IPS-15b (cell line): ENCODE results near the gene IFIT1B.
"Not testable (repeated sequence)": the region's sequence is repeated elsewhere in the genome, so short reads cannot be mapped to it uniquely, and the experiment has no call there.

Source experiments
- H3K27me3 ChIP-seq: one replicate; pipeline ENCODE4 v1.6.1; 2013; ENCODE audit warnings: low read length; ENCODE audit not compliant: control insufficient read depth, insufficient read depth
- H3K36me3 ChIP-seq: one replicate; pipeline ENCODE4 v1.6.1; 2013; ENCODE audit warnings: low read length; ENCODE audit not compliant: control insufficient read depth, insufficient read depth
- H3K4me1 ChIP-seq: one replicate; pipeline ENCODE4 v1.6.1; 2013; ENCODE audit warnings: mild to moderate bottlenecking, low read length; ENCODE audit not compliant: control insufficient read depth, insufficient read depth
- H3K4me3 ChIP-seq: one replicate; pipeline ENCODE4 v1.5.1; 2013; ENCODE audit warnings: low read depth, low read length
- H3K9ac ChIP-seq: one replicate; pipeline ENCODE4 v1.6.1; 2013; ENCODE audit warnings: low read depth, mild to moderate bottlenecking, low read length
- H3K9me3 ChIP-seq: one replicate; pipeline ENCODE4 v1.6.1; 2013; ENCODE audit warnings: mild to moderate bottlenecking, low read length; ENCODE audit not compliant: control insufficient read depth, insufficient read depth

Gene IFIT1B

GRCh38 chr10:89377705-89378637, at the start of gene IFIT1B:
TSS of gene IFIT1B (plus strand) at chr10:89378056. CDS start at chr10:89378136, 80 bp downstream.
- Histone ChIP-seq H3K4me3 (no peak within 1 kb of the TSS), H3K36me3 (no peaks in the 10 kb centered on the region), H3K9ac (no peak within 1 kb of the TSS), H3K4me1 (no peaks in the 10 kb centered on the region), H3K27me3 (no peaks in the 10 kb centered on the region), H3K9me3 (no peaks in the 10 kb centered on the region)

GRCh38 chr10:89329151-89329550, 48.7 kb upstream of the IFIT1B start:
- Histone ChIP-seq H3K4me1 (peaks cover 25% of the 10 kb centered on the region), H3K9me3 (no peaks in the 10 kb centered on the region), H3K36me3 (no peaks in the 10 kb centered on the region), H3K4me3 (no peak overlapping the region), H3K27me3 (no peaks in the 10 kb centered on the region), H3K9ac (no peak overlapping the region)

GRCh38 chr10:89330014-89330413, 47.8 kb upstream of the IFIT1B start:
- H3K4me1 ChIP-seq, result peaks cover 25% of the 10 kb centered on the region
- H3K36me3 ChIP-seq, H3K9me3 ChIP-seq, H3K9ac ChIP-seq, H3K4me3 ChIP-seq, H3K27me3 ChIP-seq: not testable (repeated sequence)

- Histone ChIP-seq H3K9ac (no peak overlapping the region), H3K4me1 (peaks cover 25% of the 10 kb centered on the region), H3K9me3 (no peaks in the 10 kb centered on the region), H3K27me3 (no peaks in the 10 kb centered on the region), H3K4me3 (no peak overlapping the region), H3K36me3 (no peaks in the 10 kb centered on the region)
Measured at GRCh38 chr10:89330537-89331212, 47.2 kb upstream of the IFIT1B start.

- peaks cover 25% of the 10 kb centered on the region for H3K4me1 ChIP-seq
- not testable (repeated sequence) for H3K9me3 ChIP-seq, H3K9ac ChIP-seq, H3K27me3 ChIP-seq, H3K36me3 ChIP-seq, H3K4me3 ChIP-seq
Measured at GRCh38 chr10:89331487-89332122, 46.3 kb upstream of the IFIT1B start.

GRCh38 chr10:89332123-89332633, 45.7 kb upstream of the IFIT1B start:
- H3K9ac ChIP-seq, result no peak overlapping the region
- peaks cover 24% of the 10 kb centered on the region for H3K4me1 ChIP-seq

GRCh38 chr10:89335226-89335625, 42.6 kb upstream of the IFIT1B start:
- no peaks in the 10 kb centered on the region for H3K27me3 ChIP-seq
- no peaks in the 10 kb centered on the region for H3K9me3 ChIP-seq
- no peaks in the 10 kb centered on the region for H3K36me3 ChIP-seq
- peaks cover 11% of the 10 kb centered on the region for H3K4me1 ChIP-seq
- no peak overlapping the region for H3K9ac ChIP-seq
- no peak overlapping the region for H3K4me3 ChIP-seq

More at GRCh38 chr10:89332123-89332633, 45.7 kb upstream of the IFIT1B start:
- H3K9me3 ChIP-seq, result no peaks in the 10 kb centered on the region
- H3K27me3 ChIP-seq, result no peaks in the 10 kb centered on the region
- no peak overlapping the region for H3K4me3 ChIP-seq
- H3K36me3 ChIP-seq, result no peaks in the 10 kb centered on the region

- Histone ChIP-seq H3K36me3 (no peaks in the 10 kb centered on the region), H3K4me1 (peaks cover 11% of the 10 kb centered on the region), H3K9ac (no peak overlapping the region), H3K9me3 (no peaks in the 10 kb centered on the region), H3K4me3 (no peak overlapping the region), H3K27me3 (no peaks in the 10 kb centered on the region)
Measured at GRCh38 chr10:89336241-89336640, 41.6 kb upstream of the IFIT1B start.

- peaks cover 13% of the 10 kb centered on the region for H3K4me1 ChIP-seq
- no peaks in the 10 kb centered on the region for H3K36me3 ChIP-seq
- no peaks in the 10 kb centered on the region for H3K9me3 ChIP-seq
- no peak overlapping the region for H3K4me3 ChIP-seq
- H3K9ac ChIP-seq, result no peak overlapping the region
- no peaks in the 10 kb centered on the region for H3K27me3 ChIP-seq
Measured at GRCh38 chr10:89337484-89337883, 40.4 kb upstream of the IFIT1B start.

- Histone ChIP-seq H3K36me3 (no peaks in the 10 kb centered on the region), H3K9ac (no peak overlapping the region), H3K9me3 (no peaks in the 10 kb centered on the region), H3K27me3 (no peaks in the 10 kb centered on the region), H3K4me1 (peaks cover 8% of the 10 kb centered on the region), H3K4me3 (no peak overlapping the region)
Measured at GRCh38 chr10:89338713-89339112, 39.1 kb upstream of the IFIT1B start.

- H3K4me1 ChIP-seq, result peaks cover 3% of the 10 kb centered on the region
- no peak overlapping the region for H3K4me3 ChIP-seq
- H3K36me3 ChIP-seq, result no peaks in the 10 kb centered on the region
- H3K9me3 ChIP-seq, result no peaks in the 10 kb centered on the region
- no peak overlapping the region for H3K9ac ChIP-seq
- H3K27me3 ChIP-seq, result no peaks in the 10 kb centered on the region
Measured at GRCh38 chr10:89339875-89340274, 38.0 kb upstream of the IFIT1B start.
